Lower leg skin (tissue), 4 donors: ENCODE results near the gene SLC6A12. TPM values are rescaled to one million over a fixed set of nuclear protein-coding genes. Genes with fewer than 3 reads are reported as not detected.

Experiments
- DNase-seq, 2 donors: peaks; one replicate each; pipeline ENCODE4 v3.0.0-alpha.2; 2019; ENCODE audit warnings: low spot score in 2 of 2
- H3K4me3 ChIP-seq: fragments of 200-600 bp; sonication (generic); 2 replicates; pipeline ENCODE4 v1.5.1; 2017; ENCODE audit warnings: mild to moderate bottlenecking, low read depth; ENCODE audit not compliant: poor library complexity, severe bottlenecking
- POLR2A ChIP-seq, 2 donors: fragments of 450-650 bp; IDR thresholded peaks; one replicate each; pipeline ENCODE4 v1.6.1; 2016 to 2017; ENCODE audit warnings: antibody characterized with exemption in 2 of 2, mild to moderate bottlenecking in 1 of 2, moderate library complexity in 1 of 2
- WGBS, 2 donors: methylation state at CpG; one replicate each; pipeline ENCODE4 v1.1.5; 2018; 5-methylcytosine and 5-hydroxymethylcytosine counted together
- intact Hi-C: fragments of 100-400 bp; cut with DNase I; formaldehyde crosslinking; loops from one replicate; pipeline ENCODE4 v1.15.0; 2023; ENCODE audit warnings: low total_unique reads
- total RNA-seq, 4 donors: library from RNA; depleted of rRNA; stranded (reverse); fragments of >200 nt; gene quantifications; one replicate each; pipeline ENCODE4 v1.1.0, GENCODE V29; 2016
- TF ChIP-seq, protein P1 (sequence below), 3 donors: fragments of 450-650 bp; IDR thresholded peaks; one replicate each; pipeline ENCODE4 v1.5.1; 2016; ENCODE audit warnings: antibody characterized with exemption in 3 of 3, mild to moderate bottlenecking in 3 of 3, moderate library complexity in 2 of 3

The SLC6A12 gene
- total RNA-seq = under 1 TPM in 3 of 4 donors, not detected in 1; 0.30 to 0.74 (median 0.71) TPM

DNA sequence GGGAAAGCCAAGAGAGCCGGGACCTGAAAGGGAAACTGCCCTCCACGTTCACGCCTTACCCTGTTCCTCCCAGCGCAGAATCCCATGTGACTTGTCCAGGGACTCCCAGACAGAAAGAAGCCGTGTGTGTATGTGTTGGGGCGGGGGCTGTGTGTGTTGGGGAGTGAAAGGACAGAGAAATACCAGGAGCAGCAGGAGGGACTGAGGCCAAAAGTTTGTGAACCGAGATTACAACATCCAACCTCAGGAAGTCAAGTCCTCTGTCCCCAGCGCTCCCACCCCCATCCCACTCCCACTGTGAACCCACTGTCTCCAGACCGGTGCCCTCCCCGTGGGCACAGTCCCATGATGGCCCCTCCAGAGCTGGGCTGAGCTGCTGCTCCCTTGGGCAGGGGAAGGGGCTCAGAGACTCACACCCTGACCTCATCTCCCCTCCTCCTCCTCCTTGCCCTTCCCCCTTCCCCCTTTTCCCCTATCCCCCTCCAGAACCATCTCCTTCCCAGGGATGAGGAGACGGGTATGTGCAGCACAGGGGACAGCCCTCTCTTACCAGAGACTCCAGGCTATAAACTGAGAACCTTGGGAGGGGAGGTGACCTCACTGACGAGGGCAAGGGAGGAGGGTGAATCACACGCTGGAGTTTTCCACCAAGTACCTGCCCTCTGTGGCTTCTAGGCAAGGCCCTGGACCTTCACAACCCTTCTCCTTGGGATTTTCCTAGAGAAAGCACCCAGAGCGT is at the start of gene SLC6A12:
Gene SLC6A12, minus strand, starts transcription at position 155 of the 739 bp plus-strand sequence. CDS start 4,171 bp downstream, outside the sequence.
- no peak for TF ChIP-seq POLR2A (IDR thresholded peaks at IDR 0.05)
- TF ChIP-seq, protein P1, sequence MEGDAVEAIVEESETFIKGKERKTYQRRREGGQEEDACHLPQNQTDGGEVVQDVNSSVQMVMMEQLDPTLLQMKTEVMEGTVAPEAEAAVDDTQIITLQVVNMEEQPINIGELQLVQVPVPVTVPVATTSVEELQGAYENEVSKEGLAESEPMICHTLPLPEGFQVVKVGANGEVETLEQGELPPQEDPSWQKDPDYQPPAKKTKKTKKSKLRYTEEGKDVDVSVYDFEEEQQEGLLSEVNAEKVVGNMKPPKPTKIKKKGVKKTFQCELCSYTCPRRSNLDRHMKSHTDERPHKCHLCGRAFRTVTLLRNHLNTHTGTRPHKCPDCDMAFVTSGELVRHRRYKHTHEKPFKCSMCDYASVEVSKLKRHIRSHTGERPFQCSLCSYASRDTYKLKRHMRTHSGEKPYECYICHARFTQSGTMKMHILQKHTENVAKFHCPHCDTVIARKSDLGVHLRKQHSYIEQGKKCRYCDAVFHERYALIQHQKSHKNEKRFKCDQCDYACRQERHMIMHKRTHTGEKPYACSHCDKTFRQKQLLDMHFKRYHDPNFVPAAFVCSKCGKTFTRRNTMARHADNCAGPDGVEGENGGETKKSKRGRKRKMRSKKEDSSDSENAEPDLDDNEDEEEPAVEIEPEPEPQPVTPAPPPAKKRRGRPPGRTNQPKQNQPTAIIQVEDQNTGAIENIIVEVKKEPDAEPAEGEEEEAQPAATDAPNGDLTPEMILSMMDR (IDR thresholded peaks at IDR 0.05) = no peak
- intact Hi-C loops = no loop called here

DNA sequence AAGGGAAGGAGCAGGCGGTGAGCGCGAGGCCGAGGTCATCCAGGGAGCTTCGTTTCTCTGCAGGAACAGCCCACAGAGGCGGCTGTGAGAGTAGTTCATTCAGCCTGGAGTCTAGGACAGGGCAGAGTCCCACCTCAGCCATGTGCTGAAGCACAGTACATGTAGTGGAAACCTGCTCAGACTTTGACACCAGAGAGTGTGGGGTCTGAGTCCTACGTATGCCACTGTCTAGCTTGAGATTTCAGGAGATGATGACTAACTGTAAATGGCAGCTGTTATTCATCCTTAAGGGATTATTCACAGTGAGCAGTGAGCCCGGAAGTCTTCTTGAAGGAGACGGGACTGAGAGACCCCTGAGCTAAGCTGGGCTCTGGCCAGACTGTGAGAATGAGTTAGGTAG is 49.6 kb upstream of the SLC6A12 start:
- 72 to 73% methylated on average over 9 of the region's 9 CpGs for WGBS, 2 donors
- no peak for TF ChIP-seq POLR2A (IDR thresholded peaks at IDR 0.05)
- TF ChIP-seq, protein P1 (IDR thresholded peaks at IDR 0.05) = no peak
- intact Hi-C loops = no loop called here
- H3K4me3 ChIP-seq = no peak overlapping the region
- no peak for DNase-seq

More for the DNA sequence above, at the start of gene SLC6A12:
- H3K4me3 ChIP-seq = no peak within 1 kb of the TSS
- WGBS, 2 donors = 28 to 42% methylated on average over 14 of the region's 14 CpGs
- DNase-seq = no peak

DNA sequence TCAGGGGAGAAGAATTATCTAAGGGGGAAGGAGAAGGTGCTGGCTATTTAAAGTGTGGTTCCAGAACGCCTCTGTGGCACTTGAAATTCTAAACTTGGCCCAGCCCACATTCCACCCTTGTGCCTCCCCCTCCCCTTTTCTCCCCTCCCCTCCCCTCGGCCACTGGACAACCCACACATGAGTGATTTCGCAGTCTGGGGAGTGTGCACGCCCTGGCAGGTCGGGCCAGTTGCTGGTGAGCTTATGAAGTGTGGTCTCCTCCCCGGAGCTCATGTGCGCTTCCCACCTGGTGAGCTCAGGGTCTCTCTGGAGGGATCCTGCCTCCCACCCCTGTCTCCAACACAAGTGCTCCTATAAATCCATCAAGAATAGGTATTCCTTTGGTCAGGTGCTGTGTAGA is 48.9 kb upstream of the SLC6A12 start, which contains the start of gene SLC6A13:
Gene SLC6A13, minus strand, starts transcription at position 20 of the 400 bp plus-strand sequence. CDS start 2,784 bp downstream, outside the sequence.
- 17 to 31% methylated on average over 7 of the region's 7 CpGs for WGBS, 2 donors
- intact Hi-C loops = no loop called here
- no peak within 1 kb of the TSS for H3K4me3 ChIP-seq
- TF ChIP-seq POLR2A (IDR thresholded peaks at IDR 0.05) = no peak
- TF ChIP-seq, protein P1 (IDR thresholded peaks at IDR 0.05) = no peak
- no peak for DNase-seq

DNA sequence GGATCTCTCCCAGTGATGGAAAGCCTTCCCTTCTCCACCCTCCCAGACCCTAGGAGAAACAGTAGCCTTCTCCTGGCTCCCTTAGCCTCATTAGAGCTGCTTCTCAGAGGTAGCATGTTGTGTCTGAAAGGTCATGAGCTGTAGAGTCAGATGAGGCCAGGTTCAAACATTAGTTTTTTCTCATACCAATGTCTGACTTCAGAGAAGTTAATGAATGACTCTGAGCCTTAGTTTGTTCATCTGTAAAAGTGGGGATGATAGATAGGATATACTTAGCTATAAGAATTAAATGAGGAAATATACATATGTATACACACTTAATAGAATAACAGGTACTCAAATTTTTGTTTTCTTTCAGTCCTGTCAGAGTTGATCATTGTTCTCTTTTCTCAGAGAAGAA is 48.2 kb upstream of the SLC6A12 start:
- no peak for DNase-seq
- intact Hi-C loops = no loop called here
- no peak overlapping the region for H3K4me3 ChIP-seq
- no peak for TF ChIP-seq POLR2A (IDR thresholded peaks at IDR 0.05)
- TF ChIP-seq, protein P1 (IDR thresholded peaks at IDR 0.05) = no peak

DNA sequence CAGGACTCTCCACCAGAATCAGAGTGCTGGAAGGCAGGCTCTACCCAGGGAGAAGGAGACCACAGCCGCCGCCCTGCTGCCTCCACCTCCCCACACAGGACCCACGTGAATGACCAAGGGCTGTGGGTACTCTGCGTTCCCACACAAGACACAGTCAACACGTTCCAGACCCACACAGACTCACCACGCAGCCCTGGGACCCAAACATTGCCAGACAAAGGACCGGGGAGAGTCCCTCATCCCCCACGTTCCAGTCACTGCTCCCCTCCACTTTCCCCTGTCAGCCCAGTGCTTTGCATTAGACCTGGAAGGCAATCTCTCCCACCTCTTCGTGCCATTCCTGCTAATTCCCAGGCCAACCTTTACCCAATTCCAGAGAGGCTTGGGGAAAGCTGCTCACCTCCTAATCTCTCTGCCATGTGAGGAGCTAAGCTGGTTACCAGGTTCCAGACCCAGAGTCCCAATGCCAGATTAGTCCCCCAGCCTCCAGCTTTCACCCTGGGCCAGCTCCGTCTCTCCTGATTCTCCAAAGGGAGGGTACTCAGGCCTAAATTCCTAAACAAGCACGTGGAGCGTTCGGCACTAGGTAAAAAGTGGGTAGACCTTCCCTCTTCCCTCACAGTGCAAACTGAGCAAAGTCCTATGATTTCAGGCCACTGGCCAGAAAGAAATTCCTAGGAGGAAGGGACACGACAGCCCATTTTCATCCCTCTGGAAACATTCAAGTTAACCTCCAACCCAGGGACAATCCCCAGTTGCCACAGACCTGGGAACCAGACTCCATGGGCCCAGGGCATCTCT is 43.8 kb upstream of the SLC6A12 start:
- 64 to 69% methylated on average over 14 of the region's 14 CpGs for WGBS, 2 donors
- intact Hi-C loops = no loop called here

More for the DNA sequence above, 43.8 kb upstream of the SLC6A12 start:
- H3K4me3 ChIP-seq = no peak overlapping the region
- no peak for DNase-seq
- TF ChIP-seq POLR2A (IDR thresholded peaks at IDR 0.05) = no peak
- TF ChIP-seq, protein P1 (IDR thresholded peaks at IDR 0.05) = no peak
